A549 (cell line): ENCODE measurements around the gene ZNF280B. TPM values are rescaled to one million over a fixed set of nuclear protein-coding genes. Genes with fewer than 3 reads are reported as not detected.
"Not testable (repeated sequence)": the region's sequence is repeated elsewhere in the genome, so short reads cannot be mapped to it uniquely, and the experiment has no call there.

Experiments used
- ATAC-seq, 2 experiments: fragments of 200-7000 bp in 1 of 2; fragments of >200 bp in 1 of 2; cut with Nextera tagmentation in 1 of 2; cut with Tn5 transposase in 1 of 2; 3 replicates each; pipeline versions ENCODE4 v1.8.0 to v1.9.1; 2018 to 2020; ENCODE audit warnings: mild to moderate bottlenecking in 1 of 2, moderate library complexity in 1 of 2
- CTCF ChIA-PET: fragments of 300-600 bp; sonication (Branson Sonifier 250); formaldehyde crosslinking; extraction: SDS; loops from one replicate; lab custom pipeline; 2021; ENCODE audit warnings: antibody characterized with exemption, inconsistent platforms; lab: Yijun Ruan, JAX
- POLR2A ChIA-PET: fragments of 350-600 bp; formaldehyde crosslinking; extraction: SDS; loops from one replicate; lab custom pipeline; 2021; ENCODE audit warnings: antibody characterized with exemption, inconsistent platforms; lab: Yijun Ruan, JAX
- DNase-seq, 2 experiments: peaks; one replicate each; pipeline versions ENCODE4 v3.0.0 to v3.0.0-alpha.2; 2011 to 2016; ENCODE audit warnings: low read depth in 1 of 2, low spot score in 1 of 2
- FAIRE-seq: peaks from 2 replicates; lab custom pipeline; 2011; peaks lifted over from hg19 to GRCh38; lab: Jason Lieb, UNC
- H3K27ac ChIP-seq, 2 experiments: fragments of >200 bp; sonication (Bioruptor Twin); formaldehyde crosslinking; 3 replicates each; pipeline ENCODE4 v1.5.1; 2016 to 2017
- H3K4me1 ChIP-seq: fragments of >200 bp; sonication (Bioruptor Twin); formaldehyde crosslinking; 3 replicates; pipeline ENCODE4 v1.6.1; 2016
- H3K4me2 ChIP-seq: fragments of >200 bp; sonication (Bioruptor Twin); formaldehyde crosslinking; 3 replicates; pipeline ENCODE4 v1.6.1; 2016
- H3K4me3 ChIP-seq: fragments of >200 bp; sonication (Bioruptor Twin); formaldehyde crosslinking; 3 replicates; pipeline ENCODE4 v1.5.1; 2016
- H3K9me3 ChIP-seq: fragments of >200 bp; sonication (Bioruptor Twin); formaldehyde crosslinking; 3 replicates; pipeline ENCODE4 v1.6.1; 2016
- BHLHE40 ChIP-seq: IDR thresholded peaks from 2 replicates; pipeline ENCODE4 v1.6.1; 2012; ENCODE audit warnings: low read depth, low read length, inconsistent platforms
- CBX8 ChIP-seq: fragments of 200-600 bp; sonication (generic); IDR thresholded peaks from 2 replicates; pipeline ENCODE4 v1.6.1; 2016
- CEBPB ChIP-seq, 2 experiments: fragments of >200 bp in 1 of 2; sonication (Bioruptor Twin) in 1 of 2; formaldehyde crosslinking in 1 of 2; IDR thresholded peaks; 2 replicates each; pipeline ENCODE4 v1.6.1; 2012 to 2016
- CHD2 ChIP-seq: fragments of 150-350 bp; IDR thresholded peaks from 2 replicates; pipeline ENCODE4 v1.6.1; 2014; ENCODE audit warnings: low read length; ENCODE audit not compliant: partially characterized antibody
- EHF ChIP-seq: fragments of 250-450 bp; sonication (Bioruptor Pico); IDR thresholded peaks from 2 replicates; pipeline ENCODE4 v1.5.0; 2020; ENCODE audit warnings: mild to moderate bottlenecking
- EP300 ChIP-seq, 2 experiments: fragments of >200 bp; sonication (Bioruptor Twin); formaldehyde crosslinking; IDR thresholded peaks; 2 replicates in 1 of 2; 3 replicates in 1 of 2; pipeline ENCODE4 v1.6.1; 2016 to 2017
- ESRRA ChIP-seq: fragments of 150-350 bp; IDR thresholded peaks from 2 replicates; pipeline ENCODE4 v1.6.1; 2014; ENCODE audit warnings: mild to moderate bottlenecking, low read length, borderline replicate concordance
- FOXS1 ChIP-seq: fragments of 250-450 bp; sonication (Bioruptor Pico); IDR thresholded peaks from 2 replicates; pipeline ENCODE4 v1.5.0; 2020; ENCODE audit warnings: mild to moderate bottlenecking, moderate library complexity
- GATA3 ChIP-seq: IDR thresholded peaks from 2 replicates; pipeline ENCODE4 v1.6.1; 2012; ENCODE audit warnings: borderline replicate concordance
- HOXB13 ChIP-seq: fragments of 250-450 bp; sonication (Bioruptor Pico); IDR thresholded peaks from 2 replicates; pipeline ENCODE4 v1.5.0; 2020; ENCODE audit warnings: low read depth, mild to moderate bottlenecking, moderate library complexity
- JUN ChIP-seq, 2 experiments: fragments of >200 bp; sonication (Bioruptor Twin); formaldehyde crosslinking; IDR thresholded peaks; 2 replicates in 1 of 2; 3 replicates in 1 of 2; pipeline ENCODE4 v1.6.1; 2016 to 2017
- JUNB ChIP-seq: fragments of >200 bp; sonication (Bioruptor Twin); formaldehyde crosslinking; IDR thresholded peaks from 2 replicates; pipeline ENCODE4 v1.6.1; 2016
- KDM5A ChIP-seq: fragments of 200-600 bp; sonication (generic); IDR thresholded peaks from 2 replicates; pipeline ENCODE4 v1.6.1; 2016; ENCODE audit warnings: antibody characterized with exemption, mild to moderate bottlenecking
- MAFK ChIP-seq: fragments of 450-650 bp; IDR thresholded peaks from 2 replicates; pipeline ENCODE4 v1.6.1; 2014; ENCODE audit not compliant: partially characterized antibody
- NFE2L2 ChIP-seq: fragments of 150-350 bp; conservative IDR thresholded peaks from 2 replicates; pipeline ENCODE4 v1.6.1; 2014; ENCODE audit warnings: low read length
- NPAS2 ChIP-seq: fragments of 250-450 bp; sonication (Bioruptor Pico); IDR thresholded peaks from 2 replicates; pipeline ENCODE4 v1.8.0; 2022; ENCODE audit warnings: mild to moderate bottlenecking, moderate library complexity, borderline replicate concordance
- NR3C1 ChIP-seq: fragments of >200 bp; sonication (Bioruptor Twin); formaldehyde crosslinking; IDR thresholded peaks from 3 replicates; pipeline ENCODE4 v1.6.1; 2017
- POLR2A ChIP-seq: IDR thresholded peaks from 2 replicates; pipeline ENCODE4 v1.6.1; 2012; ENCODE audit warnings: mild to moderate bottlenecking, low read length
- RAD21 ChIP-seq, 2 experiments: fragments of >200 bp in 1 of 2; sonication (Bioruptor Twin) in 1 of 2; formaldehyde crosslinking in 1 of 2; IDR thresholded peaks in 1 of 2; conservative IDR thresholded peaks in 1 of 2; 2 replicates in 1 of 2; 3 replicates in 1 of 2; pipeline ENCODE4 v1.6.1; 2012 to 2018; ENCODE audit warnings: inconsistent platforms in 1 of 2
- RFX5 ChIP-seq: fragments of 450-650 bp; IDR thresholded peaks from 2 replicates; pipeline ENCODE4 v1.7.1; 2014; ENCODE audit warnings: antibody characterized with exemption, mild to moderate bottlenecking, moderate library complexity
- SMC3 ChIP-seq: fragments of >200 bp; sonication (Bioruptor Twin); formaldehyde crosslinking; IDR thresholded peaks from 3 replicates; pipeline ENCODE4 v1.6.1; 2018; ENCODE audit warnings: inconsistent platforms
- TFCP2L1 ChIP-seq: fragments of 250-450 bp; sonication (Bioruptor Pico); IDR thresholded peaks from 2 replicates; pipeline ENCODE4 v1.5.0; 2021; ENCODE audit warnings: mild to moderate bottlenecking
- ZC3H11A ChIP-seq: fragments of 450-650 bp; IDR thresholded peaks from 2 replicates; pipeline ENCODE4 v1.6.1; 2014; ENCODE audit warnings: antibody characterized with exemption, mild to moderate bottlenecking
- WGBS: methylation state at CpG from one replicate; pipeline ENCODE4 v1.1.6; 2017; ENCODE audit errors: missing lambda C conversion rate; 5-methylcytosine and 5-hydroxymethylcytosine counted together
- polyA plus RNA-seq, 4 experiments: library from polyadenylated mRNA; depleted of rRNA in 3 of 4; stranded (reverse); fragments of >200 nt; fragmentation: RNase III in 1 of 4; extraction: RNeasy Plus Mini Kit Qiagen cat#74134 plus additional on column Dnase treatment in 1 of 4; gene quantifications; 2 replicates in 3 of 4; 3 replicates in 1 of 4; pipeline ENCODE4 v1.2.3, GENCODE V29; 2011 to 2017
- TF ChIP-seq, protein P1 (sequence below): IDR thresholded peaks from 2 replicates; pipeline ENCODE4 v1.6.1; 2012
- TF ChIP-seq, protein P2 (sequence below): IDR thresholded peaks from 2 replicates; pipeline ENCODE4 v1.6.1; 2012; ENCODE audit warnings: low read depth, borderline replicate concordance
- TF ChIP-seq, protein P3 (sequence below): fragments of 450-650 bp; IDR thresholded peaks from 2 replicates; pipeline ENCODE4 v1.6.1; 2014; ENCODE audit warnings: antibody characterized with exemption
- TF ChIP-seq, protein P4 (sequence below): fragments of 150-350 bp; IDR thresholded peaks from 2 replicates; pipeline ENCODE4 v1.6.1; 2014; ENCODE audit warnings: low read depth, mild to moderate bottlenecking, low read length
- TF ChIP-seq, protein P5 (sequence below): fragments of >200 bp; sonication (Bioruptor Twin); formaldehyde crosslinking; IDR thresholded peaks from 2 replicates; pipeline ENCODE4 v1.6.1; 2016

Gene ZNF280B
- polyA plus RNA-seq, 2 of the 4 experiments (the other 2 are of a cell fraction): 2.3 to 5.1 TPM

DNA sequence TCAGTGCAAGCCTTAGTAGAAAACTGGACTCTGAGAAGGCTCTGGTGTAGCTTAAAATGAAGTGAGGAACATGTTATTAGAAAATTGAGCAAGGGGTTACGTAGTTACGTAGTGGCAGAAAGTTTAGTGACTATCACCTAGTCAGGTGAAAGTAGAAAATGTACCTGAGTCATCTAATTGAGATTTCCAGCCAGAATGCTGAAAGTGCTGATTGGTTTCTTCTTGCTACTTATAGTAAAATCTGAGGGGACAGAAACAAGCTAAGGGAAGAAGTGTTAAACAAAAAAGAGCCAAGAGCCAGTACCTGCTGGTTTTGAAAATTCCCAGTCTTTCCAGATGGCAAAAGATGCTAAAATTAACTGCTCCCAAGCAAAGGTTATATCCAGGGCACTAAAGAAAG is 29.4 kb downstream of the ZNF280B start:
- DNase-seq (no peak), FAIRE-seq (no peak), ATAC-seq (no peak)
- POLR2A ChIA-PET: no interaction called here
- no peak overlapping the region for H3K4me2 ChIP-seq
- WGBS: 90% methylated on average over 2 of the region's 2 CpGs
- H3K4me1 ChIP-seq: peaks cover 4% of the 10 kb centered on the region; the same call in 1 of the 3 replicates
- TF ChIP-seq CBX8 (no peak), HOXB13 (CRISPR knock-in tag) (no peak), MAFK (no peak), CEBPB (IDR thresholded peaks at IDR 0.05) (no peak), KDM5A (no peak), SMC3 (no peak), TFCP2L1 (CRISPR knock-in tag) (no peak), ZC3H11A (no peak), BHLHE40 (no peak), POLR2A (no peak), GATA3 (no peak), NR3C1 (no peak), CHD2 (no peak), FOXS1 (CRISPR knock-in tag) (no peak), JUNB (no peak), EP300 (IDR thresholded peaks at IDR 0.05) (no peak), JUN (IDR thresholded peaks at IDR 0.05) (no peak)
- TF ChIP-seq, protein P1, sequence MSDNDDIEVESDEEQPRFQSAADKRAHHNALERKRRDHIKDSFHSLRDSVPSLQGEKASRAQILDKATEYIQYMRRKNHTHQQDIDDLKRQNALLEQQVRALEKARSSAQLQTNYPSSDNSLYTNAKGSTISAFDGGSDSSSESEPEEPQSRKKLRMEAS: no peak
- TF ChIP-seq, protein P2, sequence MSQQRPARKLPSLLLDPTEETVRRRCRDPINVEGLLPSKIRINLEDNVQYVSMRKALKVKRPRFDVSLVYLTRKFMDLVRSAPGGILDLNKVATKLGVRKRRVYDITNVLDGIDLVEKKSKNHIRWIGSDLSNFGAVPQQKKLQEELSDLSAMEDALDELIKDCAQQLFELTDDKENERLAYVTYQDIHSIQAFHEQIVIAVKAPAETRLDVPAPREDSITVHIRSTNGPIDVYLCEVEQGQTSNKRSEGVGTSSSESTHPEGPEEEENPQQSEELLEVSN: no peak
- TF ChIP-seq, protein P3, sequence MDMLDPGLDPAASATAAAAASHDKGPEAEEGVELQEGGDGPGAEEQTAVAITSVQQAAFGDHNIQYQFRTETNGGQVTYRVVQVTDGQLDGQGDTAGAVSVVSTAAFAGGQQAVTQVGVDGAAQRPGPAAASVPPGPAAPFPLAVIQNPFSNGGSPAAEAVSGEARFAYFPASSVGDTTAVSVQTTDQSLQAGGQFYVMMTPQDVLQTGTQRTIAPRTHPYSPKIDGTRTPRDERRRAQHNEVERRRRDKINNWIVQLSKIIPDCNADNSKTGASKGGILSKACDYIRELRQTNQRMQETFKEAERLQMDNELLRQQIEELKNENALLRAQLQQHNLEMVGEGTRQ: no peak
- no peaks in the 10 kb centered on the region for H3K9me3 ChIP-seq
- H3K27ac ChIP-seq: no peak overlapping the region
- CTCF ChIA-PET: interaction anchor here (1.0 to 1.3 kb wide), 3 partner anchors 15 to 802 kb away, joined by 3 to 10 read pairs (median 5); no protein-coding TSS in a partner anchor
- H3K4me3 ChIP-seq: no peak overlapping the region

DNA sequence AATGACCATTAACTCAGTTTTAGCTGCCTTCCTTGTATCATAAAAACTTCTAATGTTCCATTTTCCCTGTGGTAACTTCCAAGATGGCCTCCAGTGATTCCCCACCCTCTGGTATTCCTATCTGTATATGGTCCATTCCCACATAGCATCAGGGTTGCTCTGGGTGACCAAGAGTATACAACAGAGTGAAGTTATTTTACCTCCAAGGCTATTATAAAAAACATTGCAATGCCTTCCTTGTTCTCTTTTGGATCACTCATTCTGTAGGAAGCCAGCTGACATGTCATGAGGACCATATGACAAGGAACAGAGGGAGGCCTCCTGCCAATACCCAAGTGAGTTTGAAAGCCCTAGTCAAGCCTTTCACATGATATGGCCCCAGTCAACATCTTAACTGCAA is 30.1 kb downstream of the ZNF280B start:
- Histone ChIP-seq H3K4me1 (peaks cover 4% of the 10 kb centered on the region; the same call in 1 of the 3 replicates), H3K4me2 (no peak overlapping the region), H3K27ac (no peak overlapping the region), H3K9me3 (no peaks in the 10 kb centered on the region), H3K4me3 (no peak overlapping the region)
- CTCF ChIA-PET: interaction anchor here (1.2 to 1.3 kb wide), 2 partner anchors 15 to 477 kb away, joined by 3 to 10 read pairs; no protein-coding TSS in a partner anchor
- ATAC-seq: no peak
- no peak for DNase-seq
- POLR2A ChIA-PET: no interaction called here
- TF ChIP-seq RFX5: no peak
- TF ChIP-seq BHLHE40: no peak
- no peak for TF ChIP-seq CEBPB (IDR thresholded peaks at IDR 0.05)
- TF ChIP-seq, protein P4, sequence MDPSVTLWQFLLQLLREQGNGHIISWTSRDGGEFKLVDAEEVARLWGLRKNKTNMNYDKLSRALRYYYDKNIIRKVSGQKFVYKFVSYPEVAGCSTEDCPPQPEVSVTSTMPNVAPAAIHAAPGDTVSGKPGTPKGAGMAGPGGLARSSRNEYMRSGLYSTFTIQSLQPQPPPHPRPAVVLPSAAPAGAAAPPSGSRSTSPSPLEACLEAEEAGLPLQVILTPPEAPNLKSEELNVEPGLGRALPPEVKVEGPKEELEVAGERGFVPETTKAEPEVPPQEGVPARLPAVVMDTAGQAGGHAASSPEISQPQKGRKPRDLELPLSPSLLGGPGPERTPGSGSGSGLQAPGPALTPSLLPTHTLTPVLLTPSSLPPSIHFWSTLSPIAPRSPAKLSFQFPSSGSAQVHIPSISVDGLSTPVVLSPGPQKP: no peak
- TF ChIP-seq NFE2L2: no peak
- TF ChIP-seq SMC3: no peak
- no peak for TF ChIP-seq EP300 (IDR thresholded peaks at IDR 0.05)
- TF ChIP-seq, protein P5, sequence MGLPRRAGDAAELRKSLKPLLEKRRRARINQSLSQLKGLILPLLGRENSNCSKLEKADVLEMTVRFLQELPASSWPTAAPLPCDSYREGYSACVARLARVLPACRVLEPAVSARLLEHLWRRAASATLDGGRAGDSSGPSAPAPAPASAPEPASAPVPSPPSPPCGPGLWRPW: no peak
- no peak for FAIRE-seq

DNA sequence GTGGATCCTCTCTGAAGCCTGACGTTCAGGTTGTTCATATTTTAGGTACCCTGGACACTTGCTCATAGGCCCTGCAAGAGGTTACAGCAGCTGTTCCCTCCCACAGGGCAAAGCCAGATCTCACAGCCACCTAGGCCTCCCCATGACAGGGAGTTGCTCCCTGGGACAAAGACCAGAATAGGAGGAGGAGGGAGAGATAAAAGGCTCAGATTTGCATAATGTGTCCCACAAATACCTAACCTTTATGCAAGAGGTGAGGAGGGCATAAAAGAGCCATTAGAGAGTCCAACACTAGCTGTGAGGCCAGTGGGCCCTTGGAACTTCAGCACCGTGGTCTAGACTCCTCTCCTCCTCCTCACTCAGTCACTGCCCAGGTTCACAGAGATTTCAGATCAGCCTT is 33.8 kb downstream of the ZNF280B start:
- H3K4me2 ChIP-seq: no peak overlapping the region
- H3K4me3 ChIP-seq: no peak overlapping the region
- no peak overlapping the region for H3K27ac ChIP-seq
- no peaks in the 10 kb centered on the region for H3K9me3 ChIP-seq
- ChIA-PET CTCF (interaction anchor here (0.7 to 2.4 kb wide), 4 partner anchors 11 to 113 kb away, joined by 4 to 19 read pairs (median 6); no protein-coding TSS in a partner anchor), POLR2A (no interaction called here)
- no peak for TF ChIP-seq SMC3
- no peak for TF ChIP-seq ESRRA
- no peak for TF ChIP-seq NPAS2
- no peak for TF ChIP-seq RAD21 (conservative IDR thresholded peaks at IDR 0.05 in 1 of 2, IDR thresholded peaks at IDR 0.05 in 1 of 2)
- no peak for TF ChIP-seq EHF
- no peaks in the 10 kb centered on the region for H3K4me1 ChIP-seq
- FAIRE-seq (no peak), DNase-seq (no peak), ATAC-seq (no peak)
- WGBS: 55% methylated on average over 2 of the region's 2 CpGs

DNA sequence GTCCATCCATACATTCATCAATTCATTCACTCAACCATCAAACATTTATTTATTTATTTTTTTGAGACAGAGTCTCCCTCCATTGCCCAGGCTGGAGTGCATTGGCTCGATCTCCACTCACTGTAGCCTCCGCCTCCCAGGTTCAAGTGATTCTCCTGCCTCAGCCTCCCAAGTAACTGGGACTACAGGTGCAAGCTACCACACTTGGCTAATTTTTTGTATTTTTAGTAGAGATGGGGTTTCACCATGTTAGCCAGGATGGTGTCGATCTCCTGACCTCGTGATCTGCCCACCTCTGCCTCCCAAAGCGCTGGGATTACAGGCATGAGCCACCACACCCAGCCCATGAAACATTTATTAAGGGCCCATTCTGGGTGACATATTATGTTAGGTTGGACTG is 37.4 kb downstream of the ZNF280B start:
- H3K4me2 ChIP-seq, DNase-seq, POLR2A ChIA-PET, H3K4me1 ChIP-seq, ATAC-seq, H3K9me3 ChIP-seq, H3K4me3 ChIP-seq, H3K27ac ChIP-seq, FAIRE-seq: not testable (repeated sequence)
- CTCF ChIA-PET: interaction anchor here (1.0 to 1.9 kb wide), 2 partner anchors 9 to 105 kb away, joined by 3 to 5 read pairs; no protein-coding TSS in a partner anchor
- 61% methylated on average over 5 of the region's 5 CpGs for WGBS
